DND-41 (cell line): Measurements from ENCODE around the gene HTD2.

Experiments used
- ATAC-seq: fragments of 200-7000 bp; cut with Tn5 transposase; 3 replicates; pipeline ENCODE4 v1.9.1; 2021; ENCODE audit warnings: low read depth; ENCODE audit not compliant: insufficient read depth
- DNase-seq: peaks from one replicate; pipeline ENCODE4 v3.0.0-alpha.2; 2020
- H2AFZ ChIP-seq: 2 replicates; pipeline ENCODE4 v1.6.0; 2012; ENCODE audit warnings: low read depth, low read length
- H3K27ac ChIP-seq: 2 replicates; pipeline ENCODE4 v1.5.1; 2012; ENCODE audit warnings: low read length, inconsistent platforms
- H3K27me3 ChIP-seq: fragments of 200-600 bp; sonication (generic); 2 replicates; pipeline ENCODE4 v1.6.0; 2012; ENCODE audit warnings: low read length, mild to moderate bottlenecking, inconsistent platforms; ENCODE audit not compliant: insufficient read depth, poor library complexity
- H3K36me3 ChIP-seq: 2 replicates; pipeline ENCODE4 v1.5.1; 2012; ENCODE audit warnings: low read length, inconsistent platforms; ENCODE audit not compliant: insufficient read depth
- H3K4me1 ChIP-seq: 2 replicates; pipeline ENCODE4 v1.5.1; 2012; ENCODE audit warnings: mild to moderate bottlenecking, low read length; ENCODE audit not compliant: insufficient read depth
- H3K4me2 ChIP-seq: 2 replicates; pipeline ENCODE4 v1.6.0; 2012; ENCODE audit warnings: mild to moderate bottlenecking, moderate library complexity, low read length, inconsistent platforms; ENCODE audit not compliant: insufficient read depth
- H3K4me3 ChIP-seq, 2 experiments: fragments of 200-600 bp in 1 of 2; shearing (Covaris generic) in 1 of 2; 2 replicates each; pipeline ENCODE4 v1.5.1; 2012 to 2016; ENCODE audit warnings: inconsistent platforms in 2 of 2, low read length in 2 of 2, mild to moderate bottlenecking in 2 of 2, low read depth in 1 of 2, moderate library complexity in 1 of 2
- H3K79me2 ChIP-seq: 2 replicates; pipeline ENCODE4 v1.6.0; 2012; ENCODE audit warnings: low read length, inconsistent platforms; ENCODE audit not compliant: insufficient read depth
- H3K9ac ChIP-seq: 2 replicates; pipeline ENCODE4 v1.6.0; 2012; ENCODE audit warnings: low read depth, mild to moderate bottlenecking, inconsistent platforms, low read length, moderate library complexity
- H3K9me3 ChIP-seq: 2 replicates; pipeline ENCODE4 v1.5.1; 2012; ENCODE audit warnings: low read length, moderate library complexity, mild to moderate bottlenecking, inconsistent platforms; ENCODE audit not compliant: insufficient read depth, severe bottlenecking
- H4K20me1 ChIP-seq: 2 replicates; pipeline ENCODE4 v1.6.0; 2012; ENCODE audit warnings: low read length; ENCODE audit not compliant: insufficient read depth
- EZH2 ChIP-seq: IDR thresholded peaks from 3 replicates; pipeline ENCODE4 v1.6.1; 2012; ENCODE audit warnings: borderline replicate concordance, low read depth, mild to moderate bottlenecking, moderate library complexity, low read length, inconsistent platforms; ENCODE audit not compliant: severe bottlenecking
- TF ChIP-seq, protein P1 (sequence below): IDR thresholded peaks from 2 replicates; pipeline ENCODE4 v1.5.1; 2012; ENCODE audit warnings: borderline replicate concordance, low read length, moderate library complexity, mild to moderate bottlenecking; ENCODE audit not compliant: poor library complexity, severe bottlenecking; ENCODE audit errors: extremely low read depth

The HTD2 gene

GRCh38 chr3:58358808-58359207 lies 52.5 kb downstream of the HTD2 start:
- Histone ChIP-seq H3K9ac (no peak overlapping the region), H3K9me3 (no peaks in the 10 kb centered on the region), H3K27ac (no peak overlapping the region), H3K27me3 (no peaks in the 10 kb centered on the region), H4K20me1 (peaks cover 25% of the 10 kb centered on the region; the same call in 1 of the 2 replicates), H2AFZ (no peak overlapping the region), H3K36me3 (peaks cover 10% of the 10 kb centered on the region), H3K4me2 (no peak overlapping the region), H3K79me2 (peaks cover 97% of the 10 kb centered on the region), H3K4me3 (no peak overlapping the region), H3K4me1 (peaks cover 25% of the 10 kb centered on the region)
- TF ChIP-seq EZH2: no peak
- TF ChIP-seq, protein P1, sequence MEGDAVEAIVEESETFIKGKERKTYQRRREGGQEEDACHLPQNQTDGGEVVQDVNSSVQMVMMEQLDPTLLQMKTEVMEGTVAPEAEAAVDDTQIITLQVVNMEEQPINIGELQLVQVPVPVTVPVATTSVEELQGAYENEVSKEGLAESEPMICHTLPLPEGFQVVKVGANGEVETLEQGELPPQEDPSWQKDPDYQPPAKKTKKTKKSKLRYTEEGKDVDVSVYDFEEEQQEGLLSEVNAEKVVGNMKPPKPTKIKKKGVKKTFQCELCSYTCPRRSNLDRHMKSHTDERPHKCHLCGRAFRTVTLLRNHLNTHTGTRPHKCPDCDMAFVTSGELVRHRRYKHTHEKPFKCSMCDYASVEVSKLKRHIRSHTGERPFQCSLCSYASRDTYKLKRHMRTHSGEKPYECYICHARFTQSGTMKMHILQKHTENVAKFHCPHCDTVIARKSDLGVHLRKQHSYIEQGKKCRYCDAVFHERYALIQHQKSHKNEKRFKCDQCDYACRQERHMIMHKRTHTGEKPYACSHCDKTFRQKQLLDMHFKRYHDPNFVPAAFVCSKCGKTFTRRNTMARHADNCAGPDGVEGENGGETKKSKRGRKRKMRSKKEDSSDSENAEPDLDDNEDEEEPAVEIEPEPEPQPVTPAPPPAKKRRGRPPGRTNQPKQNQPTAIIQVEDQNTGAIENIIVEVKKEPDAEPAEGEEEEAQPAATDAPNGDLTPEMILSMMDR: no peak
- ATAC-seq (no peak), DNase-seq (no peak)

DNA sequence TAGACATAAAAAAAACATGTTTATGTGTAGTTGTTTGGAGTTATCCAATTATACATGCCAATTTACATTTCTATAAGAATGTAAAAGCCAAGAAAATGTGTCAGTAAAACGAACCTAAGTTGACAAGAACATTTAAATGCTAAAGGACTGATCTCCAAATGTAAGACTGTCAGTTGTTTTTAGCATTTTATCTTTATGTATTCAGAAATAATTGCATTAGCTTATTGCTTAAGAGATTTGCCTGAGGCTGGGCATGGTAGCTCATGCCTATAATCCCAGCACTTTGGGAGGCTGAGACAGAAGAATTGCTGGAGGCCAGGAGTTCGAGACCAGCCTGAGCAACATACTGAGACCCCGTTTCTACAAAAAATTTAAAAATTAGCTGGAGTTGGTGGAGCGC lies 53.3 kb downstream of the HTD2 start:
- Histone ChIP-seq H3K4me3 (no peak overlapping the region), H3K36me3 (peaks cover 10% of the 10 kb centered on the region), H2AFZ (no peak overlapping the region), H3K4me2 (no peak overlapping the region), H3K27me3 (no peaks in the 10 kb centered on the region), H3K9ac (no peak overlapping the region), H3K4me1 (peaks cover 17% of the 10 kb centered on the region), H3K27ac (no peak overlapping the region), H3K79me2 (peaks cover 97% of the 10 kb centered on the region), H4K20me1 (peaks cover 25% of the 10 kb centered on the region; the same call in 1 of the 2 replicates), H3K9me3 (no peaks in the 10 kb centered on the region)
- no peak for ATAC-seq
- no peak for DNase-seq
- TF ChIP-seq EZH2: no peak
- TF ChIP-seq, protein P1: no peak

DNA sequence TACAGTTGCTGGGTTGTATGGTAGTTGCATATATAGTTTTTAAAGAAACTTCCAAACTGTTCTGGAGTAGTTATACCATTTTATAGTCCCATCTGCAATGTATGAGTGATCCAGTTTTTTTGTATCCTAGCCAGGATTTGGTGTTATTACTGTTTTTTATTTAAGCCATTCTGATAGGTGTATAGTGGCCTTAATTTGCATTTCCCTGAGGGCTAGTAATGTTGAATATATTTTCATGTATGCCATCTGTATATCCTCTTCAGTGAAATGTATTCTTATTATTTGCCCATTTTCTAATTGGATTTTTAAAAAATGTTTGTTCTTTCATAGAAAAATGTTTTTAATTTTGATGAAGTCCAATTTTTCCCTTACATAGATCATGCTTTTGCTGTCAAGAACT lies 55.5 kb downstream of the HTD2 start:
- Histone ChIP-seq H3K27ac (no peak overlapping the region), H3K4me1 (no peaks in the 10 kb centered on the region), H3K4me2 (no peak overlapping the region), H3K9ac (no peak overlapping the region), H3K27me3 (no peaks in the 10 kb centered on the region), H4K20me1 (peaks cover 24% of the 10 kb centered on the region; the same call in 1 of the 2 replicates), H3K79me2 (peaks cover 97% of the 10 kb centered on the region), H3K9me3 (no peaks in the 10 kb centered on the region), H3K36me3 (no peaks in the 10 kb centered on the region), H2AFZ (no peak overlapping the region), H3K4me3 (no peak overlapping the region)
- no peak for ATAC-seq
- TF ChIP-seq, protein P1: no peak
- TF ChIP-seq EZH2: no peak
- no peak for DNase-seq

- no peak overlapping the region for H3K9ac ChIP-seq
- no peak overlapping the region for H2AFZ ChIP-seq
- no peak overlapping the region for H3K4me2 ChIP-seq
- H3K27ac ChIP-seq: no peak overlapping the region
- TF ChIP-seq EZH2: no peak
- TF ChIP-seq, protein P1: no peak
- peaks cover 23% of the 10 kb centered on the region for H4K20me1 ChIP-seq
- H3K4me1 ChIP-seq: no peaks in the 10 kb centered on the region
- no peaks in the 10 kb centered on the region for H3K27me3 ChIP-seq
- H3K9me3 ChIP-seq: no peaks in the 10 kb centered on the region
- peaks cover 39% of the 10 kb centered on the region for H3K36me3 ChIP-seq
- no peak overlapping the region for H3K4me3 ChIP-seq
- H3K79me2 ChIP-seq: peaks cover 96% of the 10 kb centered on the region
- no peak for ATAC-seq
- DNase-seq: no peak
Measured at GRCh38 chr3:58366699-58367098, 60.4 kb downstream of the HTD2 start.
